Liver (tissue), 3 donors: ENCODE measurements around the gene FKBP5.

Experiments used
- ATF3 ChIP-seq: IDR thresholded peaks from 2 replicates; pipeline ENCODE4 v1.6.1; 2016; ENCODE audit warnings: antibody characterized with exemption
- EGR1 ChIP-seq, 2 donors: IDR thresholded peaks; 2 replicates each; pipeline ENCODE4 v1.6.1; 2016 to 2018; ENCODE audit warnings: antibody characterized with exemption in 2 of 2, low read depth in 2 of 2
- GABPA ChIP-seq, 2 donors: IDR thresholded peaks in 1 of 2; conservative IDR thresholded peaks in 1 of 2; 2 replicates each; pipeline ENCODE4 v1.6.1; 2016; ENCODE audit warnings: antibody characterized with exemption in 2 of 2, mild to moderate bottlenecking in 1 of 2, moderate library complexity in 1 of 2
- JUND ChIP-seq, 2 donors: IDR thresholded peaks; 2 replicates each; pipeline ENCODE4 v1.6.1; 2016; ENCODE audit warnings: antibody characterized with exemption in 2 of 2
- MAX ChIP-seq: IDR thresholded peaks from 2 replicates; pipeline ENCODE4 v1.6.1; 2016; ENCODE audit warnings: antibody characterized with exemption
- NR2F2 ChIP-seq: IDR thresholded peaks from 2 replicates; pipeline ENCODE4 v1.6.1; 2016; ENCODE audit warnings: antibody characterized with exemption
- REST ChIP-seq: IDR thresholded peaks from 2 replicates; pipeline ENCODE4 v1.6.1; 2016; ENCODE audit warnings: antibody characterized with exemption, mild to moderate bottlenecking
- TAF1 ChIP-seq: conservative IDR thresholded peaks from 2 replicates; pipeline ENCODE4 v1.6.1; 2016; ENCODE audit warnings: antibody characterized with exemption, mild to moderate bottlenecking
- YY1 ChIP-seq: IDR thresholded peaks from 2 replicates; pipeline ENCODE4 v1.6.1; 2016; ENCODE audit warnings: antibody characterized with exemption, mild to moderate bottlenecking
- TF ChIP-seq, protein P1 (sequence below): fragments of 150-350 bp; IDR thresholded peaks from 2 replicates; pipeline ENCODE4 v1.5.1; 2017; ENCODE audit warnings: improper control_type of control experiment, low read depth, low read length; ENCODE audit not compliant: missing input control
- donor health status: healthy.
- donor health status: healthy.

DNA sequence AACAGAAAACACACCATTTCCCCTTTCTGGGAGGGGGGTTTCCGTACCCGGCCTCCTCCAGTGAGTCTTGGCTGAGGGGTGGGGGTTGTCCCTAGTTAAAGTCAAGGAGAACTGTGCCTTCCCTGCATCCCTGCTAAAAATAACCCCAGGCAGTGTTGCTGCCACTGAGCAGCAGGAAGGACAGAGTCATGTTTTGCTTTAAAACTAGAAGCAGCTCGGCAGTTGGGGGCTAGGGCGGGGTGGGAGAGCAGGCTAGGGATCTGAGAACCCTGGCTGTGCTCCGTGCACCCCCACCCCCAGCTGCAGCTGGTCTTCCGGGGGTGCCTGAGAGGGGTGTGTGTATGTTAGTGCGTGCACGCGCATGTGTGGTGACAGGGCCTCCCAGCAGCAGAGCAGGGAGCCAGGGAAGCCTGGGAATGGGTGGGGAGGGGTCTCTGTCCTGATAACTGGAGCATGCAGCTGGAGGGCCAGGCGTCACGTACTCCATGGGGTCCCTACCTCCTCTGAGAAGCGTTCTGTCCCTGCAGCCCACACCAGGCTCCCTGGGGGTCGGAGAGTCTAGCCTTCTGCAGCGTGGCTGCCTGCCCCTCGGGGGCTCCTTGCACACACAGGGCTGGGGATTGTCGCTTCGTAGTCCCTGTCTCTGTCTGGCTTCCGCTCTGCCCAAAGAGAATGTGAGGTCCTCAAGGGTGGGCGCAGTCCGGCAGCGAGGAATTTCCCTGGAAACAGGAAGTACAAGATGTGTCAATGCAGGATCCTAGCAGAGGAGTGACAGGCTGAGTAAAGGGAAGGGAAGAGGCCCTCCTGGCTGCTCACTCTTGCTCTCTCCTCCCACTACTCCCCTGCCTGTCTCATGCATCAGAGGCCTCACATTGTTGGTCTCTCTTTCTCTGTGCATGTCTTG, 31.4 kb upstream of the FKBP5 start:
- TF ChIP-seq, protein P1, sequence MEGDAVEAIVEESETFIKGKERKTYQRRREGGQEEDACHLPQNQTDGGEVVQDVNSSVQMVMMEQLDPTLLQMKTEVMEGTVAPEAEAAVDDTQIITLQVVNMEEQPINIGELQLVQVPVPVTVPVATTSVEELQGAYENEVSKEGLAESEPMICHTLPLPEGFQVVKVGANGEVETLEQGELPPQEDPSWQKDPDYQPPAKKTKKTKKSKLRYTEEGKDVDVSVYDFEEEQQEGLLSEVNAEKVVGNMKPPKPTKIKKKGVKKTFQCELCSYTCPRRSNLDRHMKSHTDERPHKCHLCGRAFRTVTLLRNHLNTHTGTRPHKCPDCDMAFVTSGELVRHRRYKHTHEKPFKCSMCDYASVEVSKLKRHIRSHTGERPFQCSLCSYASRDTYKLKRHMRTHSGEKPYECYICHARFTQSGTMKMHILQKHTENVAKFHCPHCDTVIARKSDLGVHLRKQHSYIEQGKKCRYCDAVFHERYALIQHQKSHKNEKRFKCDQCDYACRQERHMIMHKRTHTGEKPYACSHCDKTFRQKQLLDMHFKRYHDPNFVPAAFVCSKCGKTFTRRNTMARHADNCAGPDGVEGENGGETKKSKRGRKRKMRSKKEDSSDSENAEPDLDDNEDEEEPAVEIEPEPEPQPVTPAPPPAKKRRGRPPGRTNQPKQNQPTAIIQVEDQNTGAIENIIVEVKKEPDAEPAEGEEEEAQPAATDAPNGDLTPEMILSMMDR = no peak
- TF ChIP-seq MAX = no peak
- TF ChIP-seq TAF1 = no peak
- no peak for TF ChIP-seq ATF3
- no peak for TF ChIP-seq EGR1 (IDR thresholded peaks at IDR 0.05; ENCODE audit: low read depth in 2 of 2)
- TF ChIP-seq YY1 = no peak
- TF ChIP-seq JUND (IDR thresholded peaks at IDR 0.05) = no peak
- no peak for TF ChIP-seq NR2F2
- no peak for TF ChIP-seq GABPA (IDR thresholded peaks at IDR 0.05 in 1 of 2, conservative IDR thresholded peaks at IDR 0.05 in 1 of 2)
- TF ChIP-seq REST = no peak
